Right renal cortex interstitium (tissue), 3 donors: ENCODE measurements around the gene IRF2. TPM values are rescaled to one million over a fixed set of nuclear protein-coding genes. Genes with fewer than 3 reads are reported as not detected.

Experiments
- DNase-seq, 3 donors: peaks; one replicate each; pipeline ENCODE4 v3.0.0-alpha.2; 2013; ENCODE audit warnings: low read depth in 3 of 3, low spot score in 2 of 3
- polyA plus RNA-seq, 3 donors: library from polyadenylated mRNA; unstranded; fragments of 120-200 nt; gene quantifications; one replicate each; pipeline ENCODE4 v1.2.1, GENCODE V29; 2013; ENCODE audit not compliant: insufficient read length in 3 of 3

The IRF2 gene
- polyA plus RNA-seq, 3 donors, result 35.6 to 42.4 (median 37.9) TPM

DNA sequence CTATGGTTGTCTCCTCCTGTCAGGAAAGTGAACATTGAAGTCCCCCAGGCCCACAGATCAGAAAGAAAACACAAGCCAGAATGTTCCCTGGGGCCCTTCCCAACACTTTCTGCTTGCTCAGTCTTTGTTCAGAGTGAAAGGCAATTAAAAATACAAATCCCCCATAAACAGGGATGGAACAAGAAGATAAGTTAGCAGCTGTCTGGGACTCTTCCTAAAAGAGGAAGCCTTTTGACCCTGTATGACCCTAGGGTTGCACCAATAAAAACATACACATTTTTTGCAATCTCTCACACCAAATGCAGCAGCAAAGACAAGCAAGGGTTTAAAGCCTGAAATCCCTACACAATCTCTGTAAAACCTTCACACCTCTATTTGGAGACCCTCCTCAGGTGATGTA lies 22.6 kb downstream of the IRF2 start:
- no peak for DNase-seq

DNA sequence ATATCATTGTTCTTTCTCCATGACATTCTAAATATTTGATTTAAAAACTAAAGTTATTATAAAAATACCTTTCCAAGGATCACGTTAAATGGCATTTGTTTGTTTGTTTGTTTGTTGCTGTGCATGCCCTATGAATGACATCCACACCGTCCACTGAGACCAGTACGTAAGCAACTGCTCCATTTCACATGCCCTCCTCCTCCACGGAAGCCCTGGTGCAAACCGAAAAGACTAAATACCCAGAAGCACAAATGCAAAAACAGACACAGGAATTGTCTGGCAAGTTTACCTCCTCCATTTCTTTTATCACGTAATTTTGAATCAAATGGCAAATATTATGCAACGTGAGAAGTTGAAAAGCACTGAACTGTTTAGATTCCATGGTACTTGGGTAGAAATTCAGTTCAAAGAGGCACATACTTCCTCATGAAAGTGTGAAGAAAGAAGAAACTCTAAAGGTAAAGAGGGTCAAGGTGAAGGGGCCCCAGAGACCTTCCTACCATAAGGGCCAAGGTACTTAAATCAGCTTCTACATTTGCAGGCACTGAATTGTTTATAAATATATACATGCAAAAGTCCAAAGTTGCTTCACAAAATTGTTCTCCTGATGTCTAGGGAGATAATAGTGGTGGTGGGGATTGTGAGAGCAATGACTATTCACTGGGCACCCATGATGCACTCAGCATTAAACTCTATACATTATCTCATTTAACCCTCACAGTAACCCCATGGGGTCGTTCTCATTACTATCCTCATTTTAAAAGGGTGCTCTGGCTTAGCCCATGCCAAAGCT lies 23.4 kb downstream of the IRF2 start:
- DNase-seq, result no peak

DNA sequence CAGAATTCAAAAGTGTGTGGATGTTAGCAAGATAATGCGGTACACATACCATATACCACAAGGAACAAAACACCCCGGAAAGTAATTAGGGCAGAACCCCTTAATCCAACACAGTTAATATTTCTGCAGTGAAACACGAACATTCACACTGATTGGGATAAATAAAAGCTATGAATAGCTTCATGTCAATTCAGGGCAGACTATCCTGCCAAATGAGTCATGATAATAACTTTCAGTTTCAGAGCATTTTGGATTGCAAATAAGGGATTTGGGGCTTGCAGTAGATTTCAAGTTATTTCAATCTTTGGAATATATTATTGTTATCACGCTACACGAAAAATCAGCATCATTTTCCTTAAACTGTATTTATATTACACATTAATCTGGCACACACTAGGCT lies 24.3 kb downstream of the IRF2 start:
- DNase-seq, result no peak

DNA sequence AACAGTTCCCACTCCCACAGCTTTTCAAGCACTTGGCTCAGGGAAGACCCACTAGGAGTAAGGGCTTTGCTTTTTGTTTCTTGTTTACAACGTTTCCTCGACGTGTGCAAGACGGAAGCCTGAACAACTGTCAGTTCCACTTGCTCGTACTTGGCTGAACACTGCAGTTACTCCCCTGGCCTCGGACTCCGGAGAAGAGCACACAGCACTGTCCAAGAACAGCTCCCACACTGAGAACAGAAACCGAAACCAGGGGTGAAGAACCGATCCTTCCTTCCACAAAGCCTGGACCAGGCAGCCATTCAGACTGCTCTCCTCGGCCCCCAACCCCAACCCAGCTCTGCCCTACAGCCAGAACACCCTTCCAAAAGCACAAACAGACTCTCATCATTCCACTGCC lies 25.5 kb downstream of the IRF2 start:
- DNase-seq, result no peak

DNA sequence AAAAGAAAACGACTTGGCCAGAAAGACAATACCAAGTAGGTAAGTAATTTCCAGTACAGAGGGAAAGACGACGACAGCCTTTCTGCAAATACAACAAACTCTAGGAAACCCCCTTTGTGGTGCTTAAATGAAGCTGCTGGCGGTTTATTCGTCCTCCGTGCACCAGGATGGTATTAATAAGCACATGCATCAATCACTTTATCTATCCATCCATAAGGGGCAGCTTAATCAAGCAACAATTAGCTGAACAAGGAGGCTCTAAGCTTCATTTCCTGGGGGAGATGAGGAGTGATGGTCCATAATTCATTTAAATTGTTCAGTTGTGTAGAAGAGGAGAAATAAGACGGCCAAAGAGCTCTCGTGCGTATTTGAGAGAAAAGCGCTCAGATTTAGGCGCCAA lies 26.2 kb downstream of the IRF2 start:
- no peak for DNase-seq

DNA sequence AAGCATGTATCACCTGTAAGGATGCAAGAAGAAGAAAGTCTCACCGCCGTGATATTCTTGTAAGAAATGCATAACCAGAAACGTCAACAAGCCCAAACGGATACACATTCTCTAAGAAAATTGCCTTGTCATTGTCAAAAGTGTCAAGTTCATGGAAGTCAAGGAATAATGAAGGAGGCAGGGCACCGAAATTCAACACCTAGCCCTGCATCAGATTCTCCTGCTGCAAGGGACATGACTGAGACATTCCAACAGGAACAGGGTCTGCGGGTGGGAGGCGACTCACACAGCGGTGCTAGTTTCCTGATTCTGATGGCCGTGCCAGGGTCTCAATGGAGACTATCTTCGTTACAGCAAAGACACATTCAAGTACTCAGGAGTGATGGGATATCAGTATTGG lies 26.7 kb downstream of the IRF2 start:
- no peak for DNase-seq

DNA sequence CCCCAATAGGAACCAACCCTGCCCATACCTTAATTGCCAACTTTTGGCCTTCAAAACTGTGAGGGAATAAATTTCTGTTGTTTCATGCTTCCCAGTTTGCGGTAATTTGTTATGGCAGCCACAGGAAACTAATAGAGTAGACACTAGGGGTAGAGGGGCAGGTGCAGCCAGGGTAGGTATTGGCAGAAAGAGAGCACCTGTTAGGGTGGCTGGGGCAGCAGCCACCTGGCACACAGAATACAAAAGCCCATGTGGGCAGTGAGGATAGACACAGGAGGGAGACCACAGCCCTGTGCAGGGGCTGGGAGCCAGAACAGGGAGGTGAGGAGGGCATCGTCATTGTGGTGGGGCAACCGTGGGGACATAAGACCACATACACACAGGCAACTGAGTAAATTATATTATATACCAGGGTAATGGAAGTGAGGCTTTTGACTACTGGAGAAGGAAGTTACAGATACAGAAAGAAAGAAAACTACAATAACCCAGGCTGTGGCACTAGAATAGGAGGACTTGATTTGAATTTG lies 28.2 kb downstream of the IRF2 start:
- no peak for DNase-seq

DNA sequence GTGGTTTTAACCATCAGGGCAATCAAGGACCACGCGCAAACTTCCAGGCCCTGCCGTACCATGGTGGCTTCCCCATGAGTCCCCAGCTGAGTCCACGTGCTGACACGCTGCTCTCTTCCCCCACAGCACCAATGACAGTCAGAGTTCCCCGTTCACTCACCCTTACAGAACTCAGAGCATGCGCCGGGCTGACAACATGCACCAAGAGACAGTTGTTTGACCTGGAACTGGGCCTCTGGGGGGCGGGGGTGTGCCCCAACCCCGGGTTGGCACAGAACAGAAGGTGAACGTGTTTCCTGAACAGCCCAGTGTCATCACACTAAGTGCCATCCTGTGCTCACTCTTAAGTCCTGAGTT lies 29.4 kb downstream of the IRF2 start:
- no peak for DNase-seq

DNA sequence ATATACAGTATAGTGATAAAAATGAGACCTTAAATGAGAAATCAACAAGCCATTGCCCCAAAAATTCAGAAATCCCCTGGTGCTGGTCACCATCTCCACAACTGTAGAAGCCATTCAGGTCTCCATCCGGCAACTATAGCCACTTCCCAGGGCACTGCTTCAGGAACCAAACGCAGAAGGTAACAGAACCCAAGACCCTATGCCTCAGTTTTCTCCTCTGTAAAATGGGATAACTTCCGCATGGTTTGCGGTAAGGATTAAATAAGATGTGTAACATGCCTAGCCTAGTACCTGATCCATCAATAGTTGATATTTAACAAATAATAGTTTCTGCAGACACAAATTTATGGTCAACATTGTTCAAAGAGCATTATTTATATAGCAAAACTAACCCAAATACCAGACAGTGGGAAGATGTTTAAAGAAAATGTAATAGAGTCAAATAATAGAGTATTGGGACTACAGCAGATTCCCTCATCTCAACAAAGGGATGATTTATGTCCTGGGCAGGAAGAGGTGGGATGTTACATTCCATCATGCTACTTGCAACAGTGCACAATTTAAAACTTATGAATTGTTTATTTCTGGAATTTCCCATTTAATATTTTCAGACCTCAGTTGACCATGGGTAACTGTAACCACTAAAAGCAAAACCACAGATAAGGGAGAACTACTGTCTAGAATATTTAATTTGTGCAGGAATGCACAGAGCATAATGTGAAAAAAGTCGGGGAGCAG lies 30.0 kb downstream of the IRF2 start:
- no peak for DNase-seq

DNA sequence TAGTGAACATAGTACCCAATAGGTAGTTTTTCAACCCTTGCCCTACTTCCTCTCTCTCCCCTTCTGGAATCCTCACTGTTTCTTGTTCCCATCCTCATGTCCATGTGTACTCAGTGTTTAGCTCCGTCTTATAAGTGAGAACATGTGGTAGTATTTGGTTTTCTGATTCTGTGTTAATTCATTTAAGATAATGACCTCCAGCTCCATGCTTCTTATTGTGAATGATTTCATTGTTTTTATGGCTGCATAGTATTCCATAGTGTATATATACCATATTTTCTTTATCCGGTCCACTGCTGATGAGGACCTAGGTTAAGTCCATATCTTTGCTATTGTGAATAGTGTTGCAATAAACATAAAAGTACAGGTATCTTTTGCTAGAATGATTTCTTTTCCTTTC lies 31.0 kb downstream of the IRF2 start:
- DNase-seq, result no peak

DNA sequence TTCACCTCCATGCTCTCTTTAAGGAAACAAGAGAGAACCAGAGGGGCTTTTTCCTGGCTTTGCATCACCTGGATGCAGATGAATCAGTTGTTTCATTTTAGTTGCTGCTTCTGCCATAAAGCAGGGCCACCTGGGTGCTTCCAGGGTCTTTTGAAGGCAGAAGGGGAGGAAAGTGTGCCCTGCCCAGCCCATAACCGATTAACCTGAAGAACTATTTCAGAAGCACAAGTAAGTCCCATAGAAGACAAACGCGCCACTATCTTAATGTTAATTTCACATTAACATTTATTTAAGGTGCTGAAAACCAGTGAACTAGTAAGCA lies 32.1 kb downstream of the IRF2 start:
- no peak for DNase-seq

DNA sequence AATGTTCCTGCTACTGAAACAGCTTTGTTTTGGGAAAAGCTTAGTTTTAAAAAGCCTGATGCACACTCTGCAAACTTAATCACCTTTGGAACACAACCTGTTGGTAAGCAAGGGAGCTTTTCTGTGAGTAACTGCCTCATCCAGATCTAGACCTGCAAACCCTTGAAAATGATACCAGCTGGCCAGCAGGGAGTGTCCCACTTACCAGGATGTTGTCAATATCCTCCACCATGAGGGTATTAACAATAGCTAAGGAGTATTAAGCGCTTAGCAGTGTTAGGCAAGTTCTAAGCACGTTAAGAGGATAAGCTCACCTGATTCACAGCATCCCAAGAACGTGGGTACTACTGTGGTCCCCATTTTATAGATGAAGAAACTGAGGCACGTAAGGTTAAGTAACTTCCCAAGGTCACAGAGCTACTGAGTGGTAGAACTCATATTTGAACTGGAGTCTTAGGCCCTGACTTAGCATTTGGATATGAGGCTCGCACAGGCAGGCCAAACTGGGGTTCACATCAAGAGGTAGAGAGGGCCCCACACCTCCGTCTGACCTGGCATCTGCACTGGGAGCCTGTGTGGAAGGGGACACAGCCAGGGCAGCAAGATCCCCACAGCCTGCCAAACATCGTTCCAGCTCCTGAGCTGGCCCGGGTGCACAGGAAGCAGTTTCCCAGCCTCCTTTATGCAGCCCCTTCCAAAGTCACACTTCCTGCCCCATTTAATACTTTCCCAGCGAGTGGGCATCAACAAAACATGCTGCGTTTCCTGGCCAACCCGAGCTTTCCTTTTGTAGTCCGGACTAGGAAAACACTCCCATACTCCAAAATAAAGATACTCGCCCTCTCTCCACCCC lies 32.7 kb downstream of the IRF2 start:
- DNase-seq, result no peak

DNA sequence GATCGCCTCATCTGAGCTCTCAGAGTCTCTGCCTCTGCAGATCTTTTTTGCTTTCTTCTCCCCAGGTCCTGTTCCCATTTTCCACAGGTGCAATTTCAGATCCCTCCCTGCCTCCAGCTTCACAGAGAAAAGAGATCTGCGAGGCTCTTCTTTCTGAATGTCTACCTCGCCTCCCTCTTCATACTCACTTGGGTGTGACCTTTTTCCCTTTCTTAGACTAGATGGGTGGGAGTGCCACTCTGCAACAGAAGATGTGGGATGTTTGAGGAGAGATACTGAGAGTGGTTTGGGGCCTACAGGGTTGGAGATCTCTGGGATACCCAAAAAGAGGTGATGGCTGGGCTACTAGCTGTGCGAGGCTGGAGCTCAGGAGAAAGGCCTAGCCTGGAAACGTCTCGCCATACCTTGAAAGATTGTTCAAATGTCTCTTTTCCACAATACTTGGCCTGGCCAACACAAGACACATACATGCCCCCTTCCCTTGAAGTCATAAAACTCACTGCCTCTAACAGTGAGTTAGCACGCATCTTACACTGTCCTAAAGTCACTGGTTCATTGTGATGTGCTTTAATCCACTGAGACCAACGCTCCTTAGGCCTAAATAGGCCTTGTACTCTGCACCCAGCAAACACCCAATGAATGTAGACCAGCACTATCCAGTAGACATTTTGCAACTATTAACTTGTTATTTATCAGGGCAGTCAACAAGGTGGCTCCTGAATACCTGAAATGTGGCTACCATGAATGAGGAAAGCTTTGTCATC lies 33.6 kb downstream of the IRF2 start:
- no peak for DNase-seq

DNA sequence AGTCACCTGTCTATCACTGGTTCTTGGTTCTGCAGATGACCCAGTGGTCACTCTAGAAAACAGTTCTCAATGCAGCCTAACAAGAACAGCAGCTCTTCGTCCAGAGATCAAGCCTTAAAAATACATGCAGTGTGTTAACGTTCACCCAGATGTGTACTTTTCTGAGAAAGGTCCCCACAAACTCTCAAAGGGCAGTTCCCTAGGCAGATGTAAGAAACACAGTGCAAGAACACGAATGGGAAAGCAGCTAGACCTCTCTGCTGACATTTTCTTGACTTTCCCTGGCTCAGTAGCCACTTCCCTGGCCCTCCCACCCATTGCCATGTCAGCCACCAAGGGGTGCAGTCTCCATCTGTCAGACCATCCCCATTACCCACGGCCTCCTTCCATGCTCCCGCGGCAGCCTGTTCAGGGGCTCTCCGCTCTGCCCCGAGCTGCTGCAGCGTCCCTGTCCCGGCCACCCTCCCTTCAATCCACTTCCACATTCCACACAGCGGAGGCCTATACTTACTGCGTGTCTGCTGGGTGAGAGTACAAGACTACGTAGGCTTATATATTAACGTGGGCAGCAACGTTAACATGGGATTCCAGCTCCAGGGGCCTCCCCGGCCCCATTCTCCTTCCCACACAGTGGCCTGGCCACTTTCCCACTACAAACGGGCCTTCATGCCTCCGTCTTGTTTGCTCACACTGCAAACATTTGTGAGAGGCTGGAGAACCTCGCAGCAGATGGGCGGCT lies 34.3 kb downstream of the IRF2 start:
- DNase-seq, result no peak

DNA sequence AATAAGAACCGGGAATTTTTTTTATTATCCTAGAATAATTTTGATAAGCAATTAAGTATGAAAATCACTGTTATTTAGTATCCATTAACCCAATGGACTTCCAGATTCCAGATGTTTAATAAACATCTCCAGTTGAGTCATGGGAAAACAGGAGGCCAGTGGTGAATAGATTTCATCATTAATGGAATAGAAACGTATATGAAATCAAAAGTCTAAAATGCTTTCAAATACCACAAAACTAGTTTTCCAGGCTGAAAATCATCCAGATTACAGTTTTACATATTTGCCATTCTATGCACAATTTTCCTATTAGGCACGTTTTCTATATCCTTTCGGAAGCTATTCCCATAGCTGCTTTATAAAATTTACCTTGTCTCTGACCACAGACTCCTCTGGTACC lies 35.0 kb downstream of the IRF2 start:
- DNase-seq, result no peak

DNA sequence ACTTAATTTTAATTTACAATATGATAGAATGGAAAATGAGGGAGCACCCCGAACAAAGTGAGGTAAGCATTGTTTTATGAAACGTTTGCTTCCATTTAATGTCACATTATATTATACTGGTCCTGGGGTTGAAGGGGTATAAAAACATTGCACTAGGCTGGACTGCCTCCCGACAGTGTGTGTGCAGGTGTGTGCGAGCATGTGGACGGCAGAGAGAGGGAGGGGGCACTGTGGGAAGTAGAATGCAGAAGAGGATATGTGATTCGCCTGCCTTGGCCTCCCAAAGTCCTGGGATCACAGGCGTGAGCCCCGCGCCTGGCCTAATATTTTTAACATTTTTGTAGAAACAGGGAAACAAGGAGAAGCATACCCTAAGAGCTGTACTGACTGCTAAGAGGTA lies 36.0 kb downstream of the IRF2 start:
- no peak for DNase-seq

DNA sequence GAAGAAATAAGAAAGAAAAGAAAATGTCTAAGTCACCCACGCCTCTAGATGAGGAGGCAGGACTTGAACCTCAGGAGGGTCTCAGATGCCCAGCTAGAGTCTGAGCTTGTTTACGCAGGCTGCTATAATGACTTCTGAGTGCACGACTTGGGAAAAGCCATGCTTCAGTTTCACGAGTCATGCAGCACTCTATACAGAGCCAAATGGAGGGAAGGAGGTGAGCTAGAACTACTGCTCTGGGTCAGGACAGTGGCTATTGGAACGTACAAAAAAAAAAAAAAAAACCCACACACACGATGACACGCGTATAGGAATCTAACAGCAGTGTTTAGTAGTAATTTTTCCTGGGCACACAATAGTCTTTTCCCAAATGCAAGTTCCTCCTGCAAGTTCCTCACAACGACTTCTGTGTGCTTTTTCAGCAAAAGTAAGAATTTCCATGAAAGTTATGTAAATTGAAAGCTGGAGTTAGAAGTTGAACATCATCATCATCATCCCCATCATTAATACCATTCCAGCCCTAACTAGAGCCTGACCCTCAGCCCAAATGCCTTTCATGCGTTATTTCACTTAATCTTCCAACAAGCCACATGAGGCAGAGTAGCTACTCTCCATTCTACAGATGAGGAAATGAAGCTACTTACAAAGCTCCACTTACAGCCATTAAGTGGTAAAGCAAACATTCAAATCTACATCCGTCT lies 36.6 kb downstream of the IRF2 start:
- no peak for DNase-seq

DNA sequence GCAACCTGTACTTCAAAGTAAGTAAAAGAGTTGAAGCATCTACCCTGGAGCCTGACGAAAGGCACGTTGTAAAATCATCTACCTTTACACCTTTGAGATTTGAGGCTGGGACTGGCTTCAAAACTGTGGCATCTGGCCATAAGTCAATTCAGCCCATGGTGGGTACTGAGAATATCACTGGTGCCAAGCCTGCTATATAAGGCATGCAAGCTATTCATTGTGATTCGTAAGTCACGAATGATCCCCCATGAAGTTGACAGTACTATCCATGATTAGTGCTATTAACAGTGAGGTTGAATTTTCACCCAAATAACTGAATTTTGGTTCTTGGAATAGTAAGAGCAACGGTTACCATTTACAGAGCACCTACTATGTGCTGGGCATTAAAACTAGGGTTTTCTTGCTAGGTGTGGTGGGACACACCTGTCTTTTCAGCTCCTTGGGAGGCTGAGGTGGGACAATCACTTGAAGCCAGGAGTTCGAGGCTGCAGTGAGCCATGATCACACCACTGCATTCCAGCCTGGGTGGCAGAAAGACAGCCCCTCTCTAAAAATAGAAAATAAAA lies 39.8 kb downstream of the IRF2 start:
- no peak for DNase-seq

DNA sequence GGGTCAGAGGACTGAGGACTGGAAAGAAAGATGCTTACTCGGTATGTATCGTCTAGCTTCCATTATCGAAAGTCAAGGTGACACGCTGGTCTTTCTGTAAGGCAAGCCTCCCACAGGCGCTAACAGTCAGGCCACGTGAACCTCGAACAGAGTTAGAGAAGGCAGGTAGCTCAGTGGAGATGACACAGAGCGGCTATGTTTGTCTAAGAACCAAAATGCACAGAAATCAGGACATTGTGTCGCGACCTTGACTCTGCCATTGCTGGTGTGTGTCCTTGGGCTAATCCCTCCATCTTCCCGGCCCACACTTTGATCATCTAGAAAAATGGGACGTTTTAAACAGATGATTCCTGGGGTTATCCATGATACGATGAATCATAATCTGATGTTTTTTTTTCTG lies 40.3 kb downstream of the IRF2 start:
- no peak for DNase-seq
